GM21526 (cell line): ENCODE measurements around the gene TM4SF18.
A peak's percentile ranks its signal among the peaks of the same experiment; 100 is the strongest.
"Not testable (repeated sequence)": the region's sequence is repeated elsewhere in the genome, so short reads cannot be mapped to it uniquely, and the experiment has no call there.

Experiments used
- ATAC-seq: cut with Tn5 transposase; IDR thresholded peaks from one replicate; pipeline ENCODE4 v1.9.1; 2021; ENCODE audit warnings: moderate library complexity; ENCODE audit not compliant: unreplicated experiment, low FRiP score

The TM4SF18 gene

DNA sequence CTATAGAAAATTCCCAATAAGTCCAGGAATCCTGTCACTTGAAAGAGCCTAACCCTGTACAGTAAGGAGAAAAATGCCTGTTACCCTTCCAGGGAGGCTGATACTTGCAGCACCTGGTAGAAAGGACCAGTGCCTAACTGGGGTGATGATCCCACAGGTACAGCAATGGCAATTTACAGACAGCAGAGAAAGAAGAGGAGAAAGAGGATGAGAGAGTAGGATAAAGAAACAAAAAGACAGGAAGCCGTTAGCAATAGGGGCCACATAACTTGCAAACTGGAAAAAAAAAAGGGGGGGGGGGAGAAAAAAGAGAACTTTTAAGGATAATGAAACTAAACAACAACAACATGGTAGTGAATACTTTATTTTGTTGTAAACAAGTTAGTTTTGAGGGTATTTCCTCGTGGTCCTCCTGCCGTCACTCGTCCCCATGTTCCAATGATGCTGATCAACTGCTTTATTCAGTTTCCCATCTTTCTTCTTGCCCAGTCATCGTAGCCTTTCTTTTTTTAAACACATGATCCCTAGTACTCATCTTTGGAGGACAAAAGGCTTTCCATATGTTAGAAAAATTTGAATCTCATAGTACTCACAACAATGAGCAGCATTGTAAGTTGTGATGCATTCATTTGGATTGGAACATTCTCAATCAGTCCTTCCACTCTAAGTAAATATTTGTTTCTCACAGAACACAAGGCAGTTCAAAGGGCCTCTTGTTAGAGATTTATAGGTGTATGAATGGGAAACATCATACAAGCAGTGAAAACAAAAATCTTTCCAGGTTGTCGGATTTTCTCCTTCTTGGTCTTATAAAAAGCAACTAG lies 35.5 kb upstream of the TM4SF18 start:
- no peak for ATAC-seq

DNA sequence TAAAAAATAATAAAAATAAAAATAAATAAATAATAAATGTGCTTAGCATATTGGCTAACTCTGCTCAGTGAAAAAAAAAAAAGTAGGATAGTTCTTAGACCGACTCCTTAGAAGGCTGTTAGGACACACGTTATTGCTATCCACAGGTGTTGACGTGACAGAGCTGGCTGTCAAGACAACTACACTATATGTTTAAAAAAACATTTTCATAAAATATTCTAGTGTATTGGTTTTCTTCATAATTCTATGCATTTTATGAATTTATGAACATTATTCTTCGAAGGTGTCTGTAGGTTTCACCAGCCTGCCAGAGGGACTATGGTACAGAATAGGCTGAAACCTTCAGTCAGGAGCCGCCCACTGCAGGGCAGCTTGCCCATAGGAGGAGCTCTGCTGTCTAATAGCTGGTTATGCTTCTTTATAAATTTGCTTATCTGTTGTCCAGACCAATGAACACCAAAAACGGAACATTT lies 34.8 kb upstream of the TM4SF18 start:
- no peak for ATAC-seq

DNA sequence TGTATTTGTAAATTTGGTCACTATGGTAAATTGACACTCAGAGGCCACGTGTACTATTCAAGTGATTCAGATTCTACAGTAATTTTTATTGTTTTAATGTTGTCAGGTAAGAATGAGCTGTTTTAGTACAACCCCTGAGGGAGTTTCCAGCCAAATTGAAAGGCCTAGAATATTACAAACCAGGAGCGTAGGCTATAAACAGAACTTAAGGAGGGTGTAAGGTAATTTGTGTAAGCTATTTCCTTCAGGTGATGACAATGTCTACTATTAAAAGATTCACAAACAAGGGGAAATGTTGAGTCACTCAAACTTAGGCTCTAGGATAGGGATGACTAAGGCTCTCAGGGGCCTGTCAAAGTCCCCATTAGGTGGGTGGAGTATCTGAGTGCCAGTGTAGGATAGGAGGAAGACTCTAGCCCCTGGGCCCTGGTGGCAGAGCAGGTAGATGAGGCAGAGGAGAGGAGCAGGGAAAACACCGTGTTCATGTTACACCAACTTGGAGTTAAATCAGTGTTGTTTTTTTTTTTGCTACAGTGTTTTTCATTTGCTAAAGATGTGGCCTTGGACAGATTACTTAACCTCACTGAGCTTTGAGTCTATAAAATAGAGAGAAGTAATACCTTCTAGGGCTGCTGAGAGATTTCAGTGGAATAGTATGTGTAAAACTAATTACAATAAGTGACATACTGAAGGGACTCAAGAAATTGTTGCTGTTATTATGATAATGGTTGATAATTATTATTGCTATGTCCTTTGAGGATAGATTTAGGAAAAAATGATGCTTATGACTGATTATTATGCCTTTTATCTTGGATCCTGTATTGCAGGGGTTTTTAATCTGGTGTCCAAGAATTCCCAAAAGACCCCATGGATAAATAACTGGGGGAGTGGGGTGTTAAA lies 33.8 kb upstream of the TM4SF18 start:
- ATAC-seq = no peak

DNA sequence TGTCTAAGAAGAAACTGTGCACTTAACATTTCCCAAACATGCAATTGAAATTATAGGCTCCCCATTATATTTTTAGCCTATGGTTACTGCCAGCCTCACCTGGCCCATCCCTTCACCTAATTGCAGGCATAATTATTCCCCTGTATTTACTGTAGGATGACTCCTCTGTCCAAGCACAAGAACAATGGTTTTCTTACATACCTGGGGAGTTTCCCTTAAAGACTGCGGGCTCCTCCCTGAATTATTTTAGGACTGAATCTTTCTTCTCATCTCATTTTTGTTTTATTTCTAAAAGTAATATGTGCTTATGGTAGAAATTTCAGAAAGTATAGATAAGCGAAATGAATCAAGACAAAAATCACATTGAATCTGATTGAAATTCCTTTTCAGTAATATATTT lies 32.6 kb upstream of the TM4SF18 start:
- no peak for ATAC-seq

DNA sequence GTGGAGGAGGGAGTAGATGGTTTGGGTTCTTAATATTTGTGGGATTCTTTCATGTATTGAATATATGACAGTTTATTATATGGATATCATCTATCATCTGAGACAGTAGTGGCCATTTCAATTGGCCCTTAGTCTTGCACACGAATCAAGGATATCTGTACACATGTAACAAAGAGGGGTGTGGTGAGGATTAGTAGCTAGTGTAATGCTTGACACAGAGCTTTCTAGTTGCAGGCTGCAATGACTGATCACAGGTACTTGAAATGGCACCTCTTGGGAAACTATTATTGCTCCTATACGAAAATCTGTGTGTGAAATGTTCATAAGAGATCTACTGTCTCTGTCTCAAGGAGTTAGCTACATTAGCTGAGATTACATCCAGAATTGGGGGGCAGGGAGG lies 31.2 kb upstream of the TM4SF18 start:
- ATAC-seq = no peak

DNA sequence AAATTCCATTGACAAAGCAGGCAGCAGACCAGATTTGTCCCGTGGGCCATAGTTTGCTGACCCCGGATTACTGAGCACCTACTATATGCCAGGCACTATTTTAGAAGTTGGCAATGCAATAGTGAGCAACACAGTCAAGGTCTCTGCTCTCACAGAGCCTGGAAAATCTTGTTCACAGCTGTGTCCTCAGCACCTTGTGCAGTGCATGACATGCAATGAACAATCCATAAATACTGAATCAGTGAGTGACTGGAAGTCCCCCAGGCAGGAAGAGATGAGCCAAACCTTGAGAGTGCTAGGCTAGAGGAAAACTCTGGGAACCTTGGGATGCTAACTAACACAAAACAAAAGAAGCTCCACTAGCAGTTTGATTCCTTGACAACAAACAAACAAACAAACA lies 29.6 kb upstream of the TM4SF18 start:
- ATAC-seq = no peak

DNA sequence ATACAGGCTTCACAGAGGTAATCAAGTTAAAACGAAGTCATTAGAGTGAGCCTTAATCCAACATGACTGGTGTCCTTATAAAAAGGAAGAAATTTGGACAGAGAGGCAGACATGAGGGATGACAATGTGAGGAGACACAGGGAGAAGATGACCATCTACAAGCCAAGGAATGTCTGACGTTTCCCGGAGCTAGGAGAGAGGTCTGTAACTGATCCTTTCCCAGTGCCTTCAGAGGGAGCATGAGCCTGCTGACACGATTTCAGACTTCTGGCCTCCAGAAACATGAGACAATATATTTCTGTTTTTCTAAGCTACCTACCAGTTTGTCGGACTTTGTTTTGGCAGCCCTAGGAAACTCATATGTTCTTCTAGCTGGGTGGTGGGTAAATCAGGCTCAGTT lies 28.9 kb upstream of the TM4SF18 start:
- ATAC-seq = no peak

DNA sequence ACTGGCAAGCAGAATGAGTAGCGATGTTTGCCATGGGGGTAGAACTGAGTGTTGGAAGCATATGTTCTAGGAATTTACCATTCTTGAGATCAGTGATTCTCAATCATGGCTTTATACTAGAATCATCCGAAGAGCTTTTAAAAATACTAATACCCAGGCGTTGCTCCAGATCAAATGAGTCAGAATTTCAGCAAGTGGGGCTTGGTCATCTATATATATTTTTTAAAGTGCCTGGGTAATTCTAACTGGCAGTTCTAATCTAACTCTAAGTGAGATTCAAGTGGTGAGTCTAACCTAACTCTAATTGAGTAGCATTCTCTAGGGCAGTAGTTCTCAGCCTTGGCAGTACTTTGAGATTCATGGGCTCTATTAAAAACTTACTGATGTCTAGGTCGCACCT lies 23.2 kb upstream of the TM4SF18 start:
- ATAC-seq = no peak

DNA sequence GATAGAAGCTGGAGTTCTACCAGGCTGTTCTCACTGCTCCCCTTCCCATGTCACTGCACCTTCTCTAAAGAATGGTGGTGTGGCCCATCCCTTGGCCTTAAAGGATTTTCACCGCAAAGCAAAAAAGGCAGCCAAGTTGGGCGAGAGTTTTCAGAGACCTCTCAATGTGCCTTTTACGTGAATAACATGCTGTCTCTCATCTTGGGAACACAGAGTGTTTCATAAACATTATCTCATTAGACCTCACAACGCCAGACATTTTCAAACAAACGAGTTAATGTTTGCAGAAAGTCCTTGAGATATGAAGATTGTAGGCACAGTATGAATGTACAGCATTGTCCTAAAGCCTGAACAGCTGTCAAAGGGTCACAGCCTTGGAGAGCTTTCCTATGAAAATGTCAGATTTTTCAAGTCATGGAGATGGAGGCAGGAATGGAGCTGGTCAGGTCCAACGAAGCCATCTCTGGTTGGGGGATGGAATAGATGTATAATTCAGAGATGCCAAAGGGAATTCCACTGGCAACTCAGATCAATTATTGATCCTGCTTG lies 22.7 kb upstream of the TM4SF18 start:
- ATAC-seq = no peak

DNA sequence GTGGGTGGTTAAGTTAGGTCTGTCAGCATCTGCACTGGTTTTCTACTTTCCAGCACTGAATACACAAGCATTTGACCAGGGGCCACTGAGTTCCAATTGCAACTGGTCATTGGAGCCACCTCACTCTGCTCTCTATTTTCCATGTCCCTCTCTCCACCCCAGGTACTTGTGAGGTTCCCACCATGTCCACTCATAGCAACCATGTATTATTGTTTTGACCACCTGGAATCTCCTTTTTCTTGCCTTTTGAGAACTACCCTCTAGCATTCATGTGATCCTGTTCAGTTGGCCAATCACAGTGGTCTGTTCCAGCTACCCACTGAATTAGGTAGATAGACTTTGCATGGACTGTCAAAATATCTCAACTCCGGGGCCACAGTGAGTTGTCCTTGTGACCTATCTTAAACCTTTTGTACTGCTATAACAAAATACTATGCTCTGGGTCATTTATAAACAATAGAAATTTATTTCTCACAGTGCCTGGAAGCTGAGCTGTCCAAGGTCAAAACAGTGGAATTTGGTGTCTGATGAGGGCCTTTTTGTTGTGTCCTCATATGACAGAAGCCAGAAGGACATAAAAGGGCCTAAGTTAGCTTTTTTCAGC lies 20.2 kb upstream of the TM4SF18 start:
- no peak for ATAC-seq

DNA sequence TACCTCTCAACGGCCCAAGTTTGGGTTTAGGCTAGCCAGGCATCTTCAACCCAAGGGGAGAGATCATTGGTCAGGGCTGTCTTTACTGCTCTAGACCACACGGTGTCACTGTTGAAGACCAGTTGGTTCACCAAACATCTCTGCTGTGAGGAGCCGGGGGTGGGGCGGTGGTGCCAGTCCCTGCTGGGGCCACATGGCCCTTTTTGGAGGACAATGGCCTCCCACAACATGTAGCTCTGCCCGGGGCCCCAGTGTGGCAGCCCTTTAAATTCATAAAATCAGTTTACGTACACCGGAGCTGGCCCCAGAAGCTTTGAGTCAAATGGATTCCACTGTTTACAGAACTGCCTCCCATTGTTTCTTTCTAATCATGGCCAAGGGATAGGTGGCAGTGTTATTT lies 19.1 kb upstream of the TM4SF18 start:
- ATAC-seq = peak; percentile 94

DNA sequence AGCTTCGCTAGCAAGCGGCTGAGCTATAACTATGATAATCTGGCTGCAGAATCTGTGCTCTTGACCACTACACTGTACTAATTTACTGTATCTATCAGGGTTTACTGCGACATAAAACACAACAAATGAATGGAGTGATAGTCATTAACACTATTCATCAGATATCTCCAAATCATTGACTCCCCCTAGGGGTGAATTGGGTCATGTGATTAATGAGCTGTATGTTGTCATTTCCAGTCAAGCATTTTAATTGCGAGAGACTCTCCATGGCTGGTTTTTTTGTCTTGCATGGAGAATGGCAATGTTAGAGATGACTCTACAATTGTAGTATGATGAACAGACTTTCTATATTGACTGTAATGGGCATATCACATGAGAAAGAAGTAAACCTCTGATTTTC lies 10.5 kb upstream of the TM4SF18 start:
- ATAC-seq = no peak

DNA sequence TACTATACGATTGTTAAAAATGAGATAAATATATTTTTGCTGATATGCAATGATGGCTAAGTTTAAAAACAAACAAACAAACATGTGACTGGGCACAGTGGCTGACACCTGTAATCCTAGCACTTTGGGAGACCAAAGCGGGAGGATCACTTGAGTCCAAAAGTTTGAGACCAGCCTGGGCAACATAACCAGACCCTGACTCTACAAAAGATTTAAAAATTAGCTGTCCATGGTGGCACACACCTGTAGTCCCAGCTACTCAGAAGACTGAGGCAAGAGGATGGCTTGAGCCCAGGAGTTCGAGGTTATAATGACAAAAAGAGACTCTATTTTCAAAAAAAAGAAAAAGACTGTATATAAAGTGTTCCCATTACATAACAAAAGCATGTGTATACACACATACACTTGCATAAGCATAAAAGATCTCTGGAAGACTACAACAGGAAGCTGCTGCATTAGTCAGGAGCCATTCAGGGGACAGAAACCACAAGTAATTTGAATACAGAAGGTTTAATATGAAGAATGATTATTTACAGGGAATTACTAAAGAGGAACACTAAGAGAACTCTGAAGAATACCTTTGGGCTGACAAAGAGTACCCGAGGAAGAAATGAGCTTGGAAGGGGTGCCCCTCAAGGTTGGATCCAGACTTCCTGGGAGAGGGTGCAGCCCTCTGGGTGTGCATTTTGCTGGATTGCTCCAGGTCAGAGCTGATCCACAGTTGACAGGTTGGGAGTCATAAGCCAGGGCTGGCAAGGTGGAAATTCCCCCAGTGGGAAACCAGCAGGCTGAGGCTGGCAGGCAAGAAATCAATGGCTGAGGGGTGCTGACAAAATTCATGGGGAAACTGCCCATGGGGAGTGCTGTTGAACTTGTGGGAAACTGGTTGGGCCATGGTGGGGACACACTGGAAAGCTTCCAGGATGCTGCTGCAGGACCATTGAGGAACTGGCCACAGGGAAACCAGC lies 9.3 kb upstream of the TM4SF18 start:
- no peak for ATAC-seq

DNA sequence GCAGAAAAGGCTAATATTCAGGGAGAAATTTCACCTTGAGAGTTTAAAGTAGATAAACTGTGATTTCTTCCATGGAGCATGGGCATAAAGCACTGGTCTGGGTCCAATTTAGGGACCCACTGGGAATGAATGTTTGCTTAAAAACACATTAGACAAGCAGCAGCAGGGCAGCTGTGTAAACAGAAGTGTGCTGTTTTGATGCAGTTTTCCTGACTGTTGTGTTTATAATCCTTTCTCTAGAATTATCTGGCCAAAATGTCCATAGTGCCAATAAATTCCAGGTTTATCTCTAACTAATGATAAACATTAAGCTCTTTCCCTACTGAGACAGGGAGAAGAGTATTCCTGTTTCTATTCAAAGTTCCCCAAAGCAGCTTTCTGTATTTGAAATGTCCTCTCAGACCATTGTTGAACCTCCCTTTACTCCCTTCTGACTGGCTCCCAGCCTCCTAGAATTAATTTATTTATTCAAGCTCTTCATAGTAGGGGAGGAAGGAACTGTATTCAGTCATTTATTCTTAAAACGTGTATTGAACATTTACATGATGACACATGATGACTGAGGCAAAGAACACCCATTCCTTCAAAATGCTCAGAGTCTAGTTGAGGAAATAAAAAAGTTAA lies 7.0 kb upstream of the TM4SF18 start:
- no peak for ATAC-seq

DNA sequence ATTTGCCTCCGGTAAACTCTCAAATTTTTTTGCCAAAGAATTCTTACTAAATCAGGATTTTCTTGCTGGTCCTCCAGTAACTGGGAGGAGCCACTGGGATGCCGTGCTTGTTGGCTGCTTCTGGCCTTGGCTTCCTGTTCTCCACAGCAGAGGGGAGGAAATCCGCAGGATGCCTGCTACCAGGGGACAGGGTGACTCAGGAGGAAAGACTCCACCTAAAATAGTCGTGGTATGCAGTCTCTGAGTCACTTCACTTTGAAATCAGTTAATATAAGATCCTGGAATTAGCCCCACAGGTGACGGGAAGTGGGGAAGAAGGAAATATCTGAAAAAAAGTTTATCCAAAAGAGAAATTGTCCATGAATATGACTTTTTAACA lies 6.5 kb upstream of the TM4SF18 start:
- no peak for ATAC-seq

DNA sequence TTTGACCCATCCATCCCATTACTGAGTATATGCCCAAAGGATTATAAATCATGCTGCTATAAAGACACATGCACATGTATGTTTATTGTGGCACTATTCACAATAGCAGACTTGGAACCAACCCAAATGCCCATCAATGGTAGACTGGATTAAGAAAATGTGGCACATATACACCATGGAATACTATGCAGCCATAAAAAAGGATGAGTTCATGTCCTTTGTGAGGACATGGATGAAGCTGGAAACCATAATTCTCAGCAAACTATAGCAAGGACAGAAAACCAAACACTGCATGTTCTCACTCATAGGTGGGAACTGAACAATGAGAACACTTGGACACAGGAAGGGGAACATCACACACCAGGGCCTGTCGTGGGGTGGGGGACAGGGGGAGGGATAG lies 4.0 kb upstream of the TM4SF18 start:
- not testable (repeated sequence) for ATAC-seq

DNA sequence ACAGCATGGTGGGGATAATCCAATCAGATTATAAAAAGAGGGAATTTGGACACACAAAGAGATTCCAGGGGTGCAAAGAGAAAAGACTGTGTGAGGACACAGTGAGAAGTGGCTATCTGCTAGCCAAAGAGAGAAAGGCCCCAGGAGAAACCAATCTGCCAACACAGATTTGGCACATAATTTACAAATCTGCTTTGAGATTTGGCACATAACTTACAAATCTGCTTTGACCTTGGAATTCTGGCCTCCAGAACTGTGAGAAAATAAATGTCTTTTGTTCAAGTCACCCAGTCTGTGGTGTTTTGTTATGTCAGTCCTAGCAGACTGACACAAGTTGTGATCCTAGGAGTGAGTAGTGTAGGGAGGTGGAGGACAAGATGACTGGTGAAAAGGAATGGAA lies 3.5 kb upstream of the TM4SF18 start:
- no peak for ATAC-seq

DNA sequence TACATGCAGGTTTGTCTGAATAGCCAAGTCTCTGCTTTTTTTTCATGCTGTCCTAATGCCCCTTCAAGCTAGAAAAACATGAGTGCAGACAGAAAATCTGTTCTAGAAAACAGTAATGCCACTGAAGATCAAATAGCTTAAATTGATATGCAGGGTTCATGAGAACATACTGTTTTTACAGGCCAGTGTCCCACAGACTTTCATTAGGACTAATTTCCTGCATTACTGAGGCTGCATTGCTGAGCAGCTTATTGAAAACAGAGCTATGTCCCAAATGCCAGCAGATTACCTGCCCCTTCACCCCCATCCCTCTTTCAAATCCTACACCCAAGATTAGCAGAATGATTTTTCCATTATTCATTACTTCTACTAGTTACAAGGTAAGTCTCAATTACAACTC lies 665 bp downstream of the TM4SF18 start:
- ATAC-seq = no peak

DNA sequence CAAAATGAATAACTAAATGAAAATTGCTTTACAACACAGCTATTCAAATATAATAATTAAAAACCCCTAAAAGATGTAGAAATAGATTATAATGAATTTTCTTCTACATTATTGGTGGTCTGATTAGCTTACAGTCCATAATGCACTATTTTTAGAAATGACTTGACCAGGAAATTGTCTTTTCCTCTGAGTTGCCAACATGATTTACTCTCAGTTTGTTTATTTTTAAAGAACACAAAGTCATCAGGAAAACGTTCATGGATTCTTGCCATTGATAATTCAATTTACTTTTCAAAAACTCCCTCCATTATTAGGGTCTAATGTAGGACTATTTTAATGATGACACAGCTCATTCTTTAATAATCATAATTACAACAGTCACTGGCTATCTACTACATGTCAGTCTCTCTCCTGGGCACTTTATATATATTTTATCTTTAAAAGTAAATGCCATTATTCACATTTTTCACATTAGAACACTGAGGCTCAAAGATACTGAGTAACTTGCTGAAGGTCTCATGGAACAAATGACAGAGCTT lies 1.1 kb downstream of the TM4SF18 start:
- ATAC-seq = no peak
